IMR-90 (cell line): ENCODE measurements around the gene MLLT3. TPM values are rescaled to one million over a fixed set of nuclear protein-coding genes. Genes with fewer than 3 reads are reported as not detected.
A peak's percentile ranks its signal among the peaks of the same experiment; 100 is the strongest.

Experiments
- ATAC-seq: fragments of 200-7000 bp; cut with Tn5 transposase; 2 replicates; pipeline ENCODE4 v1.9.1; 2020; ENCODE audit warnings: low read depth, mild to moderate bottlenecking, moderate library complexity
- BruUV-seq: library from RNA; stranded (reverse); fragments of 400-500 nt; replicated peaks from 2 replicates; lab custom pipeline; 2021; lab: Mats Ljungman, UMichigan
- CTCF ChIA-PET: fragments of 300-600 bp; formaldehyde crosslinking; extraction: SDS; loops from one replicate; lab custom pipeline; 2021; ENCODE audit warnings: antibody characterized with exemption; lab: Yijun Ruan, JAX
- POLR2A ChIA-PET: fragments of 300-600 bp; sonication (Branson Sonifier 250); formaldehyde crosslinking; loops from one replicate; lab custom pipeline; 2022; ENCODE audit warnings: antibody characterized with exemption; ENCODE audit not compliant: unreplicated experiment; lab: Charles Lee
- DNase-seq: peaks from one replicate; pipeline ENCODE4 v3.0.0; 2013
- H2AFZ ChIP-seq: replicated peaks from 2 replicates; pipeline ENCODE3; 2013; ENCODE audit warnings: low read length, mild to moderate bottlenecking; ENCODE audit not compliant: poor library complexity
- H2AK5ac ChIP-seq: 2 replicates; pipeline ENCODE4 v1.6.1; 2013; ENCODE audit warnings: low read depth, low read length, inconsistent platforms
- H2AK9ac ChIP-seq: replicated peaks from 2 replicates; pipeline ENCODE3; 2013; ENCODE audit warnings: mild to moderate bottlenecking, low read depth, low read length, moderate library complexity; ENCODE audit not compliant: poor library complexity
- H2BK120ac ChIP-seq: 2 replicates; pipeline ENCODE4 v1.6.1; 2013; ENCODE audit warnings: low read depth, low read length, inconsistent platforms
- H2BK15ac ChIP-seq: 3 replicates; pipeline ENCODE4 v1.6.1; 2013; ENCODE audit warnings: low read depth, low read length, inconsistent platforms
- H2BK20ac ChIP-seq: 2 replicates; pipeline ENCODE4 v1.6.1; 2013; ENCODE audit warnings: low read depth, mild to moderate bottlenecking, inconsistent platforms, low read length, moderate library complexity
- H2BK5ac ChIP-seq: 2 replicates; pipeline ENCODE4 v1.6.1; 2013; ENCODE audit warnings: mild to moderate bottlenecking, low read depth, low read length, inconsistent platforms; ENCODE audit not compliant: poor library complexity, severe bottlenecking
- H3K14ac ChIP-seq: replicated peaks from 2 replicates; pipeline ENCODE4 v1.6.1; 2013; ENCODE audit warnings: low read depth, low read length, inconsistent platforms
- H3K18ac ChIP-seq: 2 replicates; pipeline ENCODE4 v1.6.1; 2013; ENCODE audit warnings: low read depth, low read length, control low read depth
- H3K23ac ChIP-seq: 2 replicates; pipeline ENCODE4 v1.6.1; 2013; ENCODE audit warnings: low read depth, low read length, inconsistent platforms
- H3K27ac ChIP-seq: 2 replicates; pipeline ENCODE4 v1.5.1; 2013; ENCODE audit warnings: mild to moderate bottlenecking, control low read depth, low read length; ENCODE audit not compliant: insufficient read depth
- H3K27me3 ChIP-seq: 2 replicates; pipeline ENCODE4 v1.6.1; 2013; ENCODE audit warnings: low read length; ENCODE audit not compliant: control insufficient read depth, insufficient read depth
- H3K36me3 ChIP-seq: 2 replicates; pipeline ENCODE4 v1.6.1; 2013; ENCODE audit warnings: low read length, mixed read lengths; ENCODE audit not compliant: control insufficient read depth, insufficient read depth
- H3K4ac ChIP-seq: 2 replicates; pipeline ENCODE4 v1.6.1; 2013; ENCODE audit warnings: low read depth, low read length, inconsistent platforms
- H3K4me1 ChIP-seq: 2 replicates; pipeline ENCODE4 v1.6.1; 2013; ENCODE audit warnings: low read length, mixed read lengths; ENCODE audit not compliant: control insufficient read depth, insufficient read depth
- H3K4me2 ChIP-seq: 2 replicates; pipeline ENCODE4 v1.6.1; 2013; ENCODE audit warnings: low read depth, mild to moderate bottlenecking, control low read depth, low read length, moderate library complexity
- H3K4me3 ChIP-seq: 2 replicates; pipeline ENCODE4 v1.5.1; 2013; ENCODE audit warnings: low read depth, mild to moderate bottlenecking, control low read depth, low read length, moderate library complexity; ENCODE audit not compliant: insufficient read depth
- H3K56ac ChIP-seq: 2 replicates; pipeline ENCODE4 v1.6.1; 2013; ENCODE audit warnings: low read length, inconsistent platforms; ENCODE audit not compliant: insufficient read depth; ENCODE audit errors: extremely low read depth
- H3K79me1 ChIP-seq, 2 experiments: 2 replicates each; pipeline ENCODE4 v1.6.1; 2013; ENCODE audit warnings: low read length in 2 of 2, inconsistent platforms in 1 of 2, low read depth in 1 of 2
- H3K9ac ChIP-seq: 2 replicates; pipeline ENCODE4 v1.6.1; 2013; ENCODE audit warnings: low read depth, low read length, control low read depth
- H3K9me1 ChIP-seq: 2 replicates; pipeline ENCODE4 v1.6.1; 2013; ENCODE audit warnings: low read length, inconsistent platforms; ENCODE audit not compliant: insufficient read depth
- H3K9me3 ChIP-seq: 2 replicates; pipeline ENCODE4 v1.6.1; 2013; ENCODE audit warnings: low read length; ENCODE audit not compliant: control insufficient read depth, insufficient read depth
- H4K20me1 ChIP-seq: 2 replicates; pipeline ENCODE4 v1.6.1; 2013; ENCODE audit warnings: low read length, inconsistent platforms; ENCODE audit not compliant: insufficient read depth
- H4K5ac ChIP-seq: 2 replicates; pipeline ENCODE4 v1.6.1; 2013; ENCODE audit warnings: mild to moderate bottlenecking, low read depth, low read length, control low read depth
- H4K8ac ChIP-seq, 2 experiments: 2 replicates each; pipeline ENCODE4 v1.6.1; 2013; ENCODE audit warnings: low read depth in 2 of 2, low read length in 2 of 2, control low read depth in 1 of 2, inconsistent platforms in 1 of 2
- H4K91ac ChIP-seq: 2 replicates; pipeline ENCODE4 v1.6.1; 2013; ENCODE audit warnings: low read depth, low read length, inconsistent platforms; ENCODE audit not compliant: insufficient read depth
- CEBPB ChIP-seq: IDR thresholded peaks from 2 replicates; pipeline ENCODE4 v1.6.1; 2012; ENCODE audit warnings: low read depth, low read length, improper control_type of control experiment
- CHD1 ChIP-seq: IDR thresholded peaks from 2 replicates; pipeline ENCODE4 v1.6.1; 2012; ENCODE audit warnings: low read depth, low read length, improper control_type of control experiment
- FOS ChIP-seq: fragments of 150-350 bp; IDR thresholded peaks from 2 replicates; pipeline ENCODE4 v1.6.1; 2016; ENCODE audit warnings: low read depth, low read length
- MAFK ChIP-seq: IDR thresholded peaks from 2 replicates; pipeline ENCODE4 v1.6.1; 2012; ENCODE audit warnings: low read depth, low read length, improper control_type of control experiment
- MXI1 ChIP-seq: IDR thresholded peaks from 2 replicates; pipeline ENCODE4 v1.6.1; 2012; ENCODE audit warnings: low read depth, mild to moderate bottlenecking, low read length, moderate library complexity, borderline replicate concordance
- POLR2A ChIP-seq: IDR thresholded peaks from 2 replicates; pipeline ENCODE4 v1.6.1; 2012; ENCODE audit warnings: mild to moderate bottlenecking, low read depth, low read length
- RAD21 ChIP-seq: IDR thresholded peaks from 2 replicates; pipeline ENCODE4 v1.6.1; 2012; ENCODE audit warnings: low read length, improper control_type of control experiment
- RCOR1 ChIP-seq: IDR thresholded peaks from 2 replicates; pipeline ENCODE4 v1.6.1; 2012; ENCODE audit warnings: mild to moderate bottlenecking, low read length, improper control_type of control experiment; ENCODE audit not compliant: insufficient replicate concordance
- RFX5 ChIP-seq: IDR thresholded peaks from 2 replicates; pipeline ENCODE4 v1.8.0; 2012; ENCODE audit warnings: low read depth, mild to moderate bottlenecking, low read length, moderate library complexity
- SMC3 ChIP-seq: fragments of 150-350 bp; IDR thresholded peaks from 2 replicates; pipeline ENCODE4 v1.6.1; 2016; ENCODE audit warnings: low read depth, mild to moderate bottlenecking, antibody characterized with exemption, low read length, moderate library complexity
- WGBS, 2 experiments: methylation state at CpG; one replicate each; pipeline versions ENCODE4 v1.1.5 to v1.1.7; 2013; ENCODE audit warnings: missing lambda C conversion rate in 2 of 2; ENCODE audit not compliant: insufficient read length in 1 of 2; ENCODE audit errors: extremely low coverage in 2 of 2; 5-methylcytosine and 5-hydroxymethylcytosine counted together
- dilution Hi-C: fragments of 300-500 bp; cut with HindIII; formaldehyde crosslinking; loops from one replicate; pipeline ENCODE4 v1.14.3; 2018; ENCODE audit warnings: low sequenced_read_pairs; ENCODE audit not compliant: unreplicated experiment
- in situ Hi-C: fragments of 300-500 bp; cut with MboI; formaldehyde crosslinking; loops from 3 replicates; pipeline ENCODE4 v1.14.3; 2019; ENCODE audit warnings: low sequenced_read_pairs, inconsistent platforms, mixed read lengths
- intact Hi-C: fragments of 100-400 bp; cut with micrococcal nuclease; formaldehyde crosslinking; loops from 2 replicates; pipeline ENCODE4 v1.10.0; 2022
- polyA plus RNA-seq, 3 experiments: library from polyadenylated mRNA; depleted of rRNA; stranded (reverse); fragments of >200 nt; gene quantifications; 2 replicates each; pipeline ENCODE4 v1.2.3, GENCODE V29; 2012; ENCODE audit warnings: low replicate concordance in 1 of 3
- total RNA-seq: library from RNA; depleted of rRNA; stranded (reverse); fragments of >200 nt; gene quantifications from 2 replicates; pipeline ENCODE4 v1.2.3, GENCODE V29; 2012
- TF ChIP-seq, protein P1 (sequence below): fragments of 150-350 bp; IDR thresholded peaks from 2 replicates; pipeline ENCODE4 v1.6.1; 2016; ENCODE audit warnings: low read depth, mild to moderate bottlenecking, low read length, moderate library complexity, borderline replicate concordance

MLLT3 gene
- total and polyA plus RNA-seq, 2 of the 4 experiments (the other 2 are of a cell fraction), result 10.4 to 21.1 TPM

DNA sequence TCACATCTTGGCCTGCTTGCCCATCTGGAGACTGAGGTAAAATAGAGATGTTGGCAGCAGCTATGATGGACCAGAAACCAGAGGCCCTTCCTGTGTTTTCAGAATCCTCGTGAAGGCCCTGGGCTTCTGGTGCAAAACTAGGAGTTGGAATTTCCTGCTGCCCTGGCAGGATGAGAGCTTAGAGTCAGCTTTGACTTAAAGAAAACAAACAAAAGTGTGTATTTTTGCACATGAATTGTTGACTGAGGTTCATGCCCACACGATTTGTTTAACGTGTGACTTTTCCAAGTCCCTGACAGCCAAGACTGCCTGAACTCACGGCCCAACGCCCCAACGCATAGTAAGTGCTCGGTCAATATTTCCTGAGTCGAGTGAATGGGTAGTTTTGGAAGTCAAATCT lies 303.1 kb downstream of the MLLT3 start:
- H2AK5ac ChIP-seq, result peak overlapping the region; percentile 4; the same call in 1 of the 2 replicates
- H3K14ac ChIP-seq, result no peak overlapping the region
- H3K18ac ChIP-seq, result no peak overlapping the region
- no peak overlapping the region for H2BK20ac ChIP-seq
- no peak overlapping the region; the same call in 2 of the 3 replicates for H2BK15ac ChIP-seq
- no peak overlapping the region for H3K23ac ChIP-seq
- H4K8ac ChIP-seq, result no peak overlapping the region
- no peaks in the 10 kb centered on the region for H4K20me1 ChIP-seq
- TF ChIP-seq MAFK (no peak), POLR2A (no peak), RCOR1 (no peak), RFX5 (no peak), SMC3 (no peak), RAD21 (no peak), CHD1 (no peak), MXI1 (no peak), CEBPB (no peak), FOS (no peak)
- TF ChIP-seq, protein P1, sequence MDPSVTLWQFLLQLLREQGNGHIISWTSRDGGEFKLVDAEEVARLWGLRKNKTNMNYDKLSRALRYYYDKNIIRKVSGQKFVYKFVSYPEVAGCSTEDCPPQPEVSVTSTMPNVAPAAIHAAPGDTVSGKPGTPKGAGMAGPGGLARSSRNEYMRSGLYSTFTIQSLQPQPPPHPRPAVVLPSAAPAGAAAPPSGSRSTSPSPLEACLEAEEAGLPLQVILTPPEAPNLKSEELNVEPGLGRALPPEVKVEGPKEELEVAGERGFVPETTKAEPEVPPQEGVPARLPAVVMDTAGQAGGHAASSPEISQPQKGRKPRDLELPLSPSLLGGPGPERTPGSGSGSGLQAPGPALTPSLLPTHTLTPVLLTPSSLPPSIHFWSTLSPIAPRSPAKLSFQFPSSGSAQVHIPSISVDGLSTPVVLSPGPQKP, result no peak
- H3K27ac ChIP-seq, result no peak overlapping the region
- H3K4ac ChIP-seq, result 0 out of 2 replicates have a peak overlapping the region, but pooled peaks have one; percentile 3
- no peak overlapping the region for H4K91ac ChIP-seq
- dilution Hi-C loops (no loop called here), intact Hi-C loops (no loop called here), in situ Hi-C loops (no loop called here)
- no peak for ATAC-seq
- DNase-seq, result peak; percentile 8
- peaks cover 9% of the 10 kb centered on the region for H3K4me1 ChIP-seq
- CTCF ChIA-PET, result interaction anchor here (0.8 kb wide), 1 partner anchor 8 kb away, joined by 3 read pairs; no protein-coding TSS in a partner anchor
- POLR2A ChIA-PET, result no interaction called here
- H3K4me2 ChIP-seq, result no peak overlapping the region
- peaks cover 6% of the 10 kb centered on the region; the same call in 1 of the 2 replicates for H3K9me1 ChIP-seq
- no peak overlapping the region for H3K9ac ChIP-seq
- H3K27me3 ChIP-seq, result no peaks in the 10 kb centered on the region
- H2BK5ac ChIP-seq, result no peak overlapping the region
- H3K79me1 ChIP-seq, result no peaks in the 10 kb centered on the region
- H3K4me3 ChIP-seq, result no peak overlapping the region
- no peak overlapping the region for H2BK120ac ChIP-seq
- no peaks in the 10 kb centered on the region for H3K36me3 ChIP-seq
- BruUV-seq, result no TSS peak
- no peak overlapping the region for H4K5ac ChIP-seq
- H3K56ac ChIP-seq, result no peak overlapping the region
- 60% methylated on average over 2 of the region's 8 CpGs; no CpG with 5 or more reads in 1 of the 2 experiments for WGBS, 2 experiments
- H2AFZ ChIP-seq, result peak overlapping the region; percentile 27
- H2AK9ac ChIP-seq, result no peak overlapping the region
- H3K9me3 ChIP-seq, result no peaks in the 10 kb centered on the region
